CD4-positive, alpha-beta T cell treated with Interleukin-6 for 4 hours (primary cell): Measurements from ENCODE around the gene SLC16A5.
"Not testable (repeated sequence)": the region's sequence is repeated elsewhere in the genome, so short reads cannot be mapped to it uniquely, and the experiment has no call there.

ENCODE experiments used
- DNase-seq: peaks from one replicate; pipeline ENCODE4 v3.0.0-alpha.2; 2020; ENCODE audit warnings: mixed read lengths

SLC16A5 gene

GRCh38 chr17:75111777-75112335, 24.1 kb downstream of the SLC16A5 start:
- no peak for DNase-seq

DNA sequence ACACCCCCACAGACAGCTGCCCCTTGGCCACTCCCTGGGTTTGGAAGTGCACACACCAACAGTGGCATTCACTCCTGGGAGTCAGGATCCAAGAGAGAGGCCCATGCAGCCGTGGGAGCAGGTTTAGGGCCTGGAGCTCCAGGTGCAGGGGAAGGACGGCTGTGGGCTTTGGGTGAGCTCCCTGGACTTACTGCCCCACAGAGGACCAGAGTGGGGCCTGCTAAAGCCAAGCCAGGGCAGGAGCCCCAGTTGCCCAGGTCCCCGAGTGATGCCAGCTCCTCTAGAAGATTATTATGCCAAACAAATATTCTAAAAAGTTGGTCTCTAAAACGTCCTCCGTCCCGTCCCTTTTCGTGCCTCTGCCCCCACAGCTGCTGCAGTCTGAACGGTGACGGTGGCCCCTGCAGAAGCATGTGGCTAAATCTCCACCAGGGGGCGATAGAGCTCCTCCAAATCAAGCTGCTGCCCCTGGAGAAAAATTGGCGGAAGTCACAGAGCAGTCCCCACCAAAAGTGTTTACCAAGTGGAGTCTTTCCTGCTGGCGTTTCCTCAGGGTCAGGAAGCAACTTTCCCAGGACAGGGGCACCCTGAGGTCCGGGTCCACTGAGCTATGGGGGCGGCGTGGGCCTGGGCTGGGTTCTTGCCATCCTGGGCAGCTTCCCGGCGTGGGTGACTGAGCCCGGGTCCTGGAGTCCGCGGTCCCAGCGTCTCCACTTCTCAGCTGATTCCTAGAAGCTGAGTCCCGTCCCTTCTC, 26.2 kb downstream of the SLC16A5 start:
- DNase-seq = peak; percentile 94

DNA sequence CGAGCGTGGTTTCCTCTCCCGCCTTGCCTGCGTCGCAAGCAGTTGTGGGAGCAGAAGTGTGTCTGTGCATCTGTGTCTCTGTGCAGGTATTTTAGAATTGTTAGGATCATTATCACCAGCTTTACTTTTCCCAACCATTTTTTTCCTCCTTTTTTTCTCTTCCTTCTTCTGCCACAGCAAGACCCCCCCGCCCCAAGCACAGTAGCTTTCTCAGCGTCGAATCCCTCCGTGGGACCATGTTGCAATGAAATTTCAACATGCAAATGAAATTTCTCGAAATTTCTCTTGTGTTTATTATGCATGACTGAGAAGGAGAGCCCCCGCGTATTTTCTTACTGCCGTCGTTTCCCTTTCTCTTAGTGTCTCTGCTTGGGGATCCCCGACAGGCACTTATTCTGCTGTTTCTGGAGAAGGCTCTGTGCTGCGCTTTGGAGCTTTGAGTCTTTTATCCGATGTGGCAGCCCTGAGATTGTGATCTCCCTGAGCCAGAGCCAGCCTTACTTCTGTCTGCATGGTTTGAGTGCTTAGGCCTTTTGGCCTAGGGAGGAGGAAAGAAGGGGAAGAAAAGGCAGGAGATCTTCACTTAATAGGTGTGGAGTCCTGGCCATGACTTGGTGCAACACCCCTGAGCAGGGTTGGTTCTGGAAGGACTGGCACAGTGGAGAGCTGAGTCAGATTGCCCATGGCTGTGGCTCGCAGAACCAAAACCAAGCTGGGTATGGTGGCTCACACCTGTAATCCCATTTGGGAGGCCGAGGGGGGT, 27.0 kb downstream of the SLC16A5 start:
- DNase-seq = no peak

- no peak for DNase-seq
These were observed 27.8 kb downstream of the SLC16A5 start for GRCh38 chr17:75115555-75115954.

GRCh38 chr17:75116737-75117136, 29.0 kb downstream of the SLC16A5 start:
- no peak for DNase-seq

- DNase-seq = no peak
These were observed 30.6 kb downstream of the SLC16A5 start for GRCh38 chr17:75118307-75118706.

DNA sequence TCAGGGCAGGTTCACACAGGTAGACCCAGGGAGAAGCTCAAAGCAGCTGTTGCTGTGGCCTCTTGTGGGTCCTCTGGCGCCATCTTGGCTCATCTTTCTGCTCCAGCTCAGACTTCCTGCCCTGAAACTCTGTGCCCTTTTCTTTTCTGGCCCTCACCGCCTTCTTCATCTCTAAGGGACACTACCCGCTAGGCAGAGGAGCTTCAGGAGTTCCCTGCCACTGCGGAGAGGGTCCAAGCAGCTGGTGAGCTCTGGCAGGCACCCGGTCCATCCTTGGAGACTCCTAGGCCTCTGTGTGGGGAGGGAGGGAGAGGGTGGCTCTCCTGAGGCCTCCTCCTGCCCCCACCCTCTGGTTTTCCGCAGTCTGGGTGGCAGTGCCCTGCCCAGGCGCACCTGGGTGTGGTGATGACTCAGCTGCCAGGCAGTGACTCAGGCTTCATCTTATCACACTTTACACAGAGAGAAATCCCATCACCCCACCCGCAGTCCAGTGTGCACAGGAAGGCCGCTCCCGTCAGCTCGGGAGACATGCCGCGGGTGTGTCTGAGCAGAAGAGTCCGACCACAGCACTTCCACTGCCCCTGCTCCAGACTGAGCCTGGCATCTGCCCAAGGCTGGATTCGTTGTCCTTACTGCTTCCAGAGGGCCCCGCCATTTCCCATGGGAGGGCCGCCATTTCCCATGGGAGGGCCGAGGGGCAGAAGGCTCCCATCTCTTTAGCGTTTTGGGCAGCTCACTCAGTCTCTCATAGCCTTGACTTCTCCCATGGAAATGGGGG, 36.5 kb downstream of the SLC16A5 start:
- peak; percentile 83 for DNase-seq

- no peak for DNase-seq
These were observed 37.0 kb downstream of the SLC16A5 start for GRCh38 chr17:75124819-75125162.

- DNase-seq = no peak
These were observed 38.2 kb downstream of the SLC16A5 start for GRCh38 chr17:75125984-75126383.

- no peak for DNase-seq
These were observed 39.2 kb downstream of the SLC16A5 start for GRCh38 chr17:75126954-75127353.

- DNase-seq = not testable (repeated sequence)
These were observed 40.2 kb downstream of the SLC16A5 start for GRCh38 chr17:75127936-75128335.

GRCh38 chr17:75128694-75129505, 41.1 kb downstream of the SLC16A5 start:
- DNase-seq = no peak

DNA sequence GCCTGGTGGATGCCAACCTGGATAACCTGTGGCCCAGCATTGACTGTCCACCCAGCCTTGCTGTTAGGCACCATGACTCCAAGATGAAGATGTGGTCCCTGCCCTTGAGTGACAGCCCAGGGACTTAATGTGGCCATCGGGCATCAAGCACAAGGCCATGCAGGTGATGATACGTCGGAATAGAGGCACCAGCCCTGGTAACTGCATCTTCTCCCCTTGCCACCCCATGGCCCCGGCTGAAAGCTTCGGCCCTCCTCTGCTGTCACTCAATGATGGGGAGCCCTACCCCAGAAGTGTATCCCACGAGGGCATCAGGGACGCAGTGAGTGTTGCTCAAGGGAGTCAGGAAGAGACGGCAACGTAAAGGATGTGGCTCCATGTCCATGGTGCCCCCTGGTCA, 41.8 kb downstream of the SLC16A5 start:
- no peak for DNase-seq

GRCh38 chr17:75130059-75130631, 42.4 kb downstream of the SLC16A5 start:
- DNase-seq = no peak

GRCh38 chr17:75130632-75131277, 43.0 kb downstream of the SLC16A5 start:
- DNase-seq = peak; percentile 58

GRCh38 chr17:75131278-75132017, 43.7 kb downstream of the SLC16A5 start, which contains the start of gene NT5C:
NT5C (minus strand) TSS chr17:75131742; CDS start chr17:75131707, 35 bp downstream.
- peak; percentile 68 for DNase-seq

DNA sequence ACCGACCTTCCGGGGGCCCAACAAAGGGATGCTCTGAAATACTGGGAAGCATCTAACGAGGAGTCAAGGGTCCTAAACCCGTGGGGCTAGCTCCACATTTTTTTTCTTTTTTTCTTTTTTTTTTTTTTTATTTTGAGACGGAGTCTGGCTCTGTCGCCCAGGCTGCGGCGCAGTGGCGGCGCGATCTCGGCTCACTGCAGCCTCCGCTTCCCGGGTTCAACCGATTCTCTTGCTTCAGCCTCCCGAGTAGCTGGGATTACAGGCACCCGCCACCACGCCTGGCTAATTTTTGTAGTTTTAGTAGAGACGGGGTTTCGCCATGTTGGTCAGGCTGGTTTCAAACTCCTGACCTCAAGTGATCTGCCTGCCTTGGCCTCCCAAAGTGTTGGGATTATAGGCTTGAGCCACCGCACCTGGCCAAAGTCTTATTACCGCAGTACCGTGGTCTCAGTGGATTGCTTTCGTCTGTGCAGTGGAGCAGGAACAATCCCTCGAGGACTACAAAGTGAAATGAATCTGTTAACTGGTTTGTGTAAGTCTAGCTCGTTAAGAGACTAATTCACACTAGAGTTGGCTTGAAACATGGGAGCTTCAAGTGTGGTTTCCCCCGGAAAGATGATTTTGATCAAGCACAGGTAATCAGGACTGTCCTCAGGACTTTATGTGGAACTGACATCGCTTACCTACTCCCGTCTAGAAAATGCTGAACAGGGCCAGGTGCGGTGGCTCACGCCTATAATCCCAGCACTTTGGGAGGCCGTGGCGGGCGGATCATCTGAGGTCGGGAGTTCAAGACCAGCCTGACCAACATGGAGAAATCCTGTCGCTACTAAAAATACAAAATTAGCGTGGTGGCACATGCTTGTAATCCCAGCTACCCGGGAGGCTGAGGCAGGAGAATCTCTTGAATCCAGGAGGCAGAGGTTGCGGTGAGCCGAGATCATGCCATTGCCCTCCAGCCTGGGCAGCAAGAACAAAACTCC, 44.6 kb downstream of the SLC16A5 start:
- DNase-seq = not testable (repeated sequence)

DNA sequence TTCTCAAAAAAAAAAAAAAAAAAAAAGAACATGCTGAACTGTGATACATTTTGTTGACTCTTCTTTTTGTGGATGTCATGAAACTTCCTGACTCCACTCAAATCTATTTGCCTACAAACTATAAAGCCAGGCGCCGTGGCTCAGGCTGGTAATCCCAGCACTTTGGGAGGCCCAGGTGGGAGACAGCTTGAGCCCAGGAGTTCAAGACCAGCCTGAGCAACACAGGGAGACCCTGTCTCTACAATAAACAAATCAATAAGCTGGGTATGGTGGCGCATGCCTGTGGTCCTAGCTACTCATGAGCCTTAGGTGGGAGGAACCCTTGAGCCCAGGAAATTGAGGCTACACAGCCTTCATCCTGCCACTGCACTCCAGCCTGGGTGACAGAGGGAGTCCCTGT, 45.2 kb downstream of the SLC16A5 start:
- no peak for DNase-seq
